Lower lobe of right lung (tissue), 2 donors: Measurements from ENCODE around the gene ATP4B. TPM values are rescaled to one million over a fixed set of nuclear protein-coding genes. Genes with fewer than 3 reads are reported as not detected.

Experiments used
- ATAC-seq, 2 donors: fragments of 200-7000 bp; cut with Tn5 transposase; one replicate each; pipeline ENCODE4 v1.9.1; 2020 to 2022; ENCODE audit warnings: mild to moderate bottlenecking in 2 of 2, moderate library complexity in 2 of 2
- DNase-seq: peaks from one replicate; pipeline ENCODE4 v3.0.0-alpha.2; 2020
- H3K27ac ChIP-seq: fragments of 200-600 bp; one replicate; pipeline ENCODE4 v1.8.0; 2022
- H3K27me3 ChIP-seq: fragments of 200-600 bp; one replicate; pipeline ENCODE4 v1.8.0; 2022; ENCODE audit warnings: low read depth
- H3K36me3 ChIP-seq: fragments of 200-600 bp; one replicate; pipeline ENCODE4 v1.8.0; 2022; ENCODE audit warnings: mild to moderate bottlenecking
- H3K4me1 ChIP-seq: fragments of 200-600 bp; one replicate; pipeline ENCODE4 v1.8.0; 2022
- H3K4me3 ChIP-seq: fragments of 200-600 bp; one replicate; pipeline ENCODE4 v1.8.0; 2022; ENCODE audit warnings: mild to moderate bottlenecking
- H3K9me3 ChIP-seq: fragments of 200-600 bp; one replicate; pipeline ENCODE4 v1.8.0; 2022
- intact Hi-C: fragments of 100-400 bp; cut with DNase I; formaldehyde crosslinking; loops from one replicate; pipeline ENCODE4 v1.11.0; 2022
- total RNA-seq: library from RNA; stranded (reverse); fragmentation: NEBNext Ultra II Directional; extraction: Animal tissue kit (Norgen Biotek cat#: 25700); gene quantifications from one replicate; pipeline ENCODE4 v1.2.1, GENCODE V29; 2021
- TF ChIP-seq, protein P1 (sequence below): fragments of 200-600 bp; IDR thresholded peaks from one replicate; pipeline ENCODE4 v1.8.0; 2022; ENCODE audit warnings: antibody characterized with exemption, mild to moderate bottlenecking
- donor health status: DM: no; HTN: yes; CAD: no; lungs with severe emphysema.

Gene ATP4B
- total RNA-seq, 1 donor from 2014 or later, result not detected

DNA sequence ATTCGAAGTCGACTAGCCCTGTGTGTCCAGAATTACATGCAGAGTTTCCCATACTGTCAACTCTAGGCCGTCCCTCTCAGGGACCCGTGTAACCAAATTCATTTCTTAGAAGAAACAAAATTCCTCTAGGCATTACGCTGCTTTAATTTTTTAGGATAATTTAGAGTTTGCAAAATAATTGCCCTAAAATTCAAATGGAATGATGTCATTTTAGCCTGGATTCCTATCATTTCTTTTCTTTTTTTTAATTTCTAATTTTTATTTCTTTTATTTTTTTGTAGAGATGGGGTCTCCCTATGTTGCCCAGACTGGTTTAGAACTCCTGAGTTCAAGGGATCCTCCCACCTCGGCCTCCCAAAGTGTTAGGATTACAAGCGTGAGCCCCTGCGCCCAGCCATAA lies 1.3 kb upstream of the ATP4B start:
- TF ChIP-seq, protein P1, sequence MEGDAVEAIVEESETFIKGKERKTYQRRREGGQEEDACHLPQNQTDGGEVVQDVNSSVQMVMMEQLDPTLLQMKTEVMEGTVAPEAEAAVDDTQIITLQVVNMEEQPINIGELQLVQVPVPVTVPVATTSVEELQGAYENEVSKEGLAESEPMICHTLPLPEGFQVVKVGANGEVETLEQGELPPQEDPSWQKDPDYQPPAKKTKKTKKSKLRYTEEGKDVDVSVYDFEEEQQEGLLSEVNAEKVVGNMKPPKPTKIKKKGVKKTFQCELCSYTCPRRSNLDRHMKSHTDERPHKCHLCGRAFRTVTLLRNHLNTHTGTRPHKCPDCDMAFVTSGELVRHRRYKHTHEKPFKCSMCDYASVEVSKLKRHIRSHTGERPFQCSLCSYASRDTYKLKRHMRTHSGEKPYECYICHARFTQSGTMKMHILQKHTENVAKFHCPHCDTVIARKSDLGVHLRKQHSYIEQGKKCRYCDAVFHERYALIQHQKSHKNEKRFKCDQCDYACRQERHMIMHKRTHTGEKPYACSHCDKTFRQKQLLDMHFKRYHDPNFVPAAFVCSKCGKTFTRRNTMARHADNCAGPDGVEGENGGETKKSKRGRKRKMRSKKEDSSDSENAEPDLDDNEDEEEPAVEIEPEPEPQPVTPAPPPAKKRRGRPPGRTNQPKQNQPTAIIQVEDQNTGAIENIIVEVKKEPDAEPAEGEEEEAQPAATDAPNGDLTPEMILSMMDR, result no peak
- no peaks in the 10 kb centered on the region for H3K27me3 ChIP-seq
- ATAC-seq (no peak), DNase-seq (no peak)
- H3K9me3 ChIP-seq, result peaks cover 14% of the 10 kb centered on the region
- H3K27ac ChIP-seq, result no peak overlapping the region
- H3K36me3 ChIP-seq, result no peaks in the 10 kb centered on the region
- no peak overlapping the region for H3K4me3 ChIP-seq
- intact Hi-C loops, result no loop called here
- no peaks in the 10 kb centered on the region for H3K4me1 ChIP-seq

DNA sequence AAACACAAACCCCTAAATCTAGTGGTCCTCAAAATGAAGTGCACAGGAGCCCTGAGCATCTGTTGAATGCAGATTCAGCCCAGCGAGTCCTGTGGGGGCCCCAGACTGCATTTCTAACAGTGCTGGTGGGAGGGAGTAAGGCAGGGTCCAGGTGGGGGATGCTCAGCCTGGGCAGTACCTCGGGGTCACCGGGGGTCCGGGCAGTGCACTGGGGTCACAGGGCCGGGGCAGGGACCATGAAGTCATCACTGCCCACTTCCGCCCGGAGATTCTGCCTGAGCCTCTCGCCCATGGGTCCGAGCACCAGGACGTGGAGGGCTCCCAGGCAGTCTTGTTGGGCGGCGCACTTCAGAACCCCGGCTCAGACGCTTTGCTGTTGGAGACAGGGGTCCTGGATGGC lies 838 bp upstream of the ATP4B start:
- Histone ChIP-seq H3K4me1 (no peaks in the 10 kb centered on the region), H3K27me3 (no peaks in the 10 kb centered on the region), H3K4me3 (no peak overlapping the region), H3K9me3 (peaks cover 14% of the 10 kb centered on the region), H3K27ac (no peak overlapping the region), H3K36me3 (no peaks in the 10 kb centered on the region)
- intact Hi-C loops, result no loop called here
- peak; percentile 14 for DNase-seq
- TF ChIP-seq, protein P1, result no peak
- no peak for ATAC-seq

DNA sequence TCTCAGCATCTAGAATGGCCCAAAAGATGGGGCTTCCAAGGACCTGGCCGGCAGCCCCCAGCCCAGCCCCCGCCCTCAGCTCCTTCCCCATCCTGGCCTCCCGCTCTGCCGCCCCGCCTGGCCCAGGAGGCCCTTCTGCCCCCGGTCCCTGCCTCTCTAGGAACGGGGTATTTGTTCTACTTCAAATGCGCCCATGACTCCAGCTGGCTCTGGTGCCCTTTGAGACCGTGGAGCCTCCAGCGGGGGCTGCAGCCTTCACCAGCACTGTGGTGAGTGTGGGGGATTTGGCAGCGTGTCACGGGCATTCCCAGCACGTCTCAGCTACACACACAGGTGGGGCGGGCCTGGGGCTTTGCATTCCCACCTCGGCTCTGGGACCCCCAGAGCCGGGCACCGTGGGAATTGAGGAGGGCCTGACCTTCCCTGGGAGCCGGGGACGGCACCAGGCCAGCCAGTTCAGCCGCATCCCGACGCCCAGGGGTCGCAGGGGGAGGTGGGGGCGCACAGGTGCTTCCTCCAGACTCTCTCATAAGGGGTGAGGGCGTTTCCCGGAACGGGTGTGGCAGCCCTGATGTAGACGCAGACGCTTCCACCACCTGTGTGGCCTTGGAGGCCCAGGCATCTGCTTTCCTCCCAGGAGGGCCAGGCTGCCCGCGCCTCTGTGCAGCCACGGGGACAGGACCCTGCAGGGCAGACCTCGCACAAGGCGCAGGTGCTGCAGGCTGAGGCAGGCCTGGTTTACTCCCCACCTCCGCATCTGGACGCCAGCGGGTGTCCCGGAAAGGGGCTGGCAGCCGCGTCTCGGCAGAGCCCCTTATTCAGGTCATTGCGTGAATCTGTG lies 947 bp downstream of the ATP4B start:
- intact Hi-C loops, result no loop called here
- peaks cover 14% of the 10 kb centered on the region for H3K9me3 ChIP-seq
- H3K27ac ChIP-seq, result no peak overlapping the region
- no peaks in the 10 kb centered on the region for H3K4me1 ChIP-seq
- ATAC-seq (no peak), DNase-seq (peak; percentile 35)
- TF ChIP-seq, protein P1, result no peak
- no peaks in the 10 kb centered on the region for H3K27me3 ChIP-seq
- H3K36me3 ChIP-seq, result no peaks in the 10 kb centered on the region
- no peak overlapping the region for H3K4me3 ChIP-seq

DNA sequence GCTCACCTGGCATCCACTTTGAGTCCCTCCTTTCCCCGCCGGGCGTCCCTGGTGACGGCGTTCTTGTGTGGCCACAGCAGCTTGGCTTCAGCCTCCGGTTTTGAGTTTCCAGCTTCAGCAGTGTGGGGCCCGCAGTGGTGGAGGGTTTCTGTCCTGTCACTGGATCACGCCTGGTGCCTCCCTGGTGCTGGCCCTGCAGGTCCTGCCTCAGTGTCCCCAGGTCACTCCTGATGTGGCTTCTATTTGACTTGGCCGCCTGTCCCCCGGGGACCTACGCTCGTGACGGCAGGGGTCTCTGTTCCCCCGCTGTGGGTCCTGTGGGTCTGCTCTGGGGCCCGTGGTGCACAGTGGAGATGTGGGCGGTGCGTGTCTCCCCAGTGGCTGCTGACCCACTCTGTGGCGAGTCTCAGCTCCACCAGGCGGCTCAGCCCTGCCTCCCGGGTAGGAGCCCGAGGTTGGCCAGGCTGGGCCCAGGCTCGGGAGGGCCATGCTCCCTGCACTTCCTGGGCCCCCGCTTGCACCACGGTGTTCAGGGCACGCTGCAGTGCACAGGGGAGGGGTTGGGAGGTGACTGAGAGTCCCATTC lies 1.9 kb downstream of the ATP4B start:
- intact Hi-C loops, result no loop called here
- no peaks in the 10 kb centered on the region for H3K27me3 ChIP-seq
- H3K27ac ChIP-seq, result no peak overlapping the region
- ATAC-seq (no peak), DNase-seq (peak; percentile 27)
- H3K4me3 ChIP-seq, result no peak overlapping the region
- H3K4me1 ChIP-seq, result no peaks in the 10 kb centered on the region
- TF ChIP-seq, protein P1, result no peak
- H3K36me3 ChIP-seq, result no peaks in the 10 kb centered on the region
- peaks cover 4% of the 10 kb centered on the region for H3K9me3 ChIP-seq

DNA sequence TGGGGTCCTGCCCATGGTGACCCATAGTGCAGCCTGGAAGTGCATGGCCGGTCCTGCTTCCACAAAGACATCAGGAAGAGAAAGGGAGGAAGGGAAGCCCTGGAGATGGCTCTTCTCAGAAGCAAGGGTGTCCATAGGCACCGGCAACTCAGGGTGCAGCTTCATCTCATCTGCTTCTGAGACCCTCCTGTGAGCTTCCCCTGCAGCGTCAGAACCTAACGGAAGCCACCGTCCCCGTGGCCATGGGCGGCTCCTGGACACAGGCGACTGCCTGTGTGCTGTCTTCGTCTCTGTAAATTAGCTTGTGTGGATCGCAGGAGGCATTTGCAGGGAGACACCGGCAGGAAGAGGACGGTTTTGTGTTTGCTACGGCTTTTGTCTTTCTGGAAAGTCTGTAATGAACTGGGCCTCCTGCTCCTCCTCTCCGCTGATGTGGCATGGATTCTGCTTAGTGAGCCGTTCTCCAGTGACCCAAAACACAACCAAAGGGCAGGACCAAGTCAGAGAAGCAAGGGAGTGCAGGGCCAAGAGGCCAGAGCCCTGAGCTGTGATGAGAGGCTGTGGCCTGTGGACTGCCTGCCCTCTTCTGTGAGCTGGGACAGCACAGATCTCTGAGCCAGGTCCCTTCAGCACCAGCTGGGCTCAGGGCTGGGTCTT lies 2.5 kb downstream of the ATP4B start:
- TF ChIP-seq, protein P1, result no peak
- Histone ChIP-seq H3K27me3 (no peaks in the 10 kb centered on the region), H3K36me3 (no peaks in the 10 kb centered on the region), H3K9me3 (no peaks in the 10 kb centered on the region), H3K4me1 (no peaks in the 10 kb centered on the region), H3K4me3 (no peak overlapping the region), H3K27ac (no peak overlapping the region)
- intact Hi-C loops, result no loop called here
- DNase-seq, result peak; percentile 30
- no peak for ATAC-seq
